Omental fat pad (tissue), 4 donors: Measurements from ENCODE around the gene RPE. TPM values are rescaled to one million over a fixed set of nuclear protein-coding genes. Genes with fewer than 3 reads are reported as not detected.

Source experiments
- ATAC-seq: fragments of 150-250 bp; one replicate; pipeline ENCODE4 v1.9.1; 2016; ENCODE audit warnings: mild to moderate bottlenecking, moderate library complexity; ENCODE audit not compliant: low FRiP score
- DNase-seq: peaks from one replicate; pipeline ENCODE4 v3.0.0-alpha.2; 2019; ENCODE audit warnings: low spot score
- CTCF ChIP-seq, 3 donors: fragments of 450-650 bp; IDR thresholded peaks; one replicate each; pipeline ENCODE4 v1.5.1; 2016 to 2017; ENCODE audit warnings: antibody characterized with exemption in 3 of 3, mild to moderate bottlenecking in 3 of 3, moderate library complexity in 2 of 3
- total RNA-seq, 4 donors: library from RNA; depleted of rRNA; stranded (reverse); fragments of >200 nt; gene quantifications; one replicate each; pipeline ENCODE4 v1.1.0, GENCODE V29; 2016

Gene RPE
- total RNA-seq, 4 donors from 2014 or later, result 45.3 to 63.2 (median 50.4) TPM

GRCh38 chr2:209977386-209978239 lies 24.8 kb upstream of the RPE start:
- no peak for TF ChIP-seq CTCF (IDR thresholded peaks at IDR 0.05)
- ATAC-seq, result no peak
- DNase-seq, result no peak

- no peak for TF ChIP-seq CTCF (IDR thresholded peaks at IDR 0.05)
- ATAC-seq (no peak), DNase-seq (no peak)
These were observed 18.1 kb upstream of the RPE start for GRCh38 chr2:209984291-209984690.

GRCh38 chr2:209985874-209986273 lies 16.6 kb upstream of the RPE start:
- no peak for ATAC-seq
- TF ChIP-seq CTCF (IDR thresholded peaks at IDR 0.05), result no peak
- DNase-seq, result no peak

GRCh38 chr2:209986415-209986814 lies 16.0 kb upstream of the RPE start:
- ATAC-seq, result no peak
- TF ChIP-seq CTCF (IDR thresholded peaks at IDR 0.05), result no peak
- DNase-seq, result no peak

- ATAC-seq, result no peak
- no peak for TF ChIP-seq CTCF (IDR thresholded peaks at IDR 0.05)
These were observed 14.4 kb upstream of the RPE start for GRCh38 chr2:209988010-209988409.

GRCh38 chr2:209990838-209991237 lies 11.6 kb upstream of the RPE start:
- ATAC-seq, result no peak
- no peak for TF ChIP-seq CTCF (IDR thresholded peaks at IDR 0.05)
- DNase-seq, result no peak

More at GRCh38 chr2:209988010-209988409, 14.4 kb upstream of the RPE start:
- DNase-seq, result no peak

- TF ChIP-seq CTCF (IDR thresholded peaks at IDR 0.05), result no peak
- DNase-seq (no peak), ATAC-seq (no peak)
These were observed 8.5 kb upstream of the RPE start for GRCh38 chr2:209993968-209994367.
